Parathyroid adenoma (tissue), 2 donors: Measurements from ENCODE around the gene TRIM27.
"Not testable (repeated sequence)": the region's sequence is repeated elsewhere in the genome, so short reads cannot be mapped to it uniquely, and the experiment has no call there.

Source experiments
- H2AFZ ChIP-seq: fragments of 300-600 bp; sonication (generic); one replicate; pipeline ENCODE4 v1.7.0; 2017; ENCODE audit warnings: antibody characterized with exemption, mild to moderate bottlenecking
- H3K27ac ChIP-seq: fragments of 300-600 bp; sonication (generic); one replicate; pipeline ENCODE4 v1.7.0; 2017
- H3K27me3 ChIP-seq: fragments of 300-600 bp; sonication (generic); one replicate; pipeline ENCODE4 v1.7.0; 2017; ENCODE audit warnings: low read length; ENCODE audit not compliant: control insufficient read depth, insufficient read depth
- H3K36me3 ChIP-seq: fragments of 300-600 bp; sonication (generic); one replicate; pipeline ENCODE4 v1.7.0; 2017; ENCODE audit warnings: low read length; ENCODE audit not compliant: control insufficient read depth, insufficient read depth
- H3K4me1 ChIP-seq: fragments of 300-600 bp; sonication (generic); one replicate; pipeline ENCODE4 v1.7.0; 2017; ENCODE audit warnings: control low read depth
- H3K4me2 ChIP-seq: fragments of 300-600 bp; sonication (generic); one replicate; pipeline ENCODE4 v1.7.0; 2017; ENCODE audit warnings: low read length
- H3K4me3 ChIP-seq: fragments of 300-600 bp; sonication (generic); one replicate; pipeline ENCODE4 v1.7.0; 2017; ENCODE audit warnings: low read depth, low read length
- H3K79me2 ChIP-seq: fragments of 300-600 bp; sonication (generic); one replicate; pipeline ENCODE4 v1.7.0; 2017; ENCODE audit warnings: control low read depth
- H3K9ac ChIP-seq: fragments of 300-600 bp; sonication (generic); one replicate; pipeline ENCODE4 v1.7.0; 2017; ENCODE audit warnings: mild to moderate bottlenecking
- H3K9me3 ChIP-seq: fragments of 300-600 bp; sonication (generic); one replicate; pipeline ENCODE4 v1.7.0; 2017; ENCODE audit warnings: low read length; ENCODE audit not compliant: control insufficient read depth
- TF ChIP-seq, protein P1 (sequence below): fragments of 300-600 bp; sonication (generic); IDR thresholded peaks from one replicate; pipeline ENCODE4 v1.7.0; 2017; ENCODE audit warnings: antibody characterized with exemption, mild to moderate bottlenecking
- donor health status: primary hyperparathyroidism.

The TRIM27 gene

DNA sequence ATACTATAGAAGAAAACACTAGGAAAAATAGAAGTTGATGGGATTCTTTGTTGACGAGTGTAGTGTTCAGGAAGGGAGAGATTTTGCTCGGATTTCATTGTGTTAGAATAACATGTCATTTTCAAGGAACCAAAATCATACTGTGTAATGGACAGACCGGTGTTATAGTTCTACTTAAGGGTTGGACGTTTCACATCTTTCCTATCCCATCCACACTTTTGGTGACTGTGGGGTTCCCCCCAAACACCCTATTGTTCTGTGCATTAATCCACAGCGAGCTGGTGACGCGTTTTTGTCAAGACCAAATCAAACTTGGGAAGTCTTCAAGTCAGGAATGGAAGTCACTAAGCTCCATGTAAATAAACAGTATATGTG is 43.3 kb downstream of the TRIM27 start:
- TF ChIP-seq, protein P1, sequence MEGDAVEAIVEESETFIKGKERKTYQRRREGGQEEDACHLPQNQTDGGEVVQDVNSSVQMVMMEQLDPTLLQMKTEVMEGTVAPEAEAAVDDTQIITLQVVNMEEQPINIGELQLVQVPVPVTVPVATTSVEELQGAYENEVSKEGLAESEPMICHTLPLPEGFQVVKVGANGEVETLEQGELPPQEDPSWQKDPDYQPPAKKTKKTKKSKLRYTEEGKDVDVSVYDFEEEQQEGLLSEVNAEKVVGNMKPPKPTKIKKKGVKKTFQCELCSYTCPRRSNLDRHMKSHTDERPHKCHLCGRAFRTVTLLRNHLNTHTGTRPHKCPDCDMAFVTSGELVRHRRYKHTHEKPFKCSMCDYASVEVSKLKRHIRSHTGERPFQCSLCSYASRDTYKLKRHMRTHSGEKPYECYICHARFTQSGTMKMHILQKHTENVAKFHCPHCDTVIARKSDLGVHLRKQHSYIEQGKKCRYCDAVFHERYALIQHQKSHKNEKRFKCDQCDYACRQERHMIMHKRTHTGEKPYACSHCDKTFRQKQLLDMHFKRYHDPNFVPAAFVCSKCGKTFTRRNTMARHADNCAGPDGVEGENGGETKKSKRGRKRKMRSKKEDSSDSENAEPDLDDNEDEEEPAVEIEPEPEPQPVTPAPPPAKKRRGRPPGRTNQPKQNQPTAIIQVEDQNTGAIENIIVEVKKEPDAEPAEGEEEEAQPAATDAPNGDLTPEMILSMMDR, result no peak
- peak overlapping the region; percentile 87 for H3K4me2 ChIP-seq
- no peaks in the 10 kb centered on the region for H3K36me3 ChIP-seq
- H3K4me1 ChIP-seq, result no peaks in the 10 kb centered on the region
- no peaks in the 10 kb centered on the region for H3K9me3 ChIP-seq
- no peaks in the 10 kb centered on the region for H3K27me3 ChIP-seq
- peak overlapping the region; percentile 84 for H2AFZ ChIP-seq
- no peaks in the 10 kb centered on the region for H3K79me2 ChIP-seq
- H3K9ac ChIP-seq, result no peak overlapping the region
- H3K4me3 ChIP-seq, result peak overlapping the region; percentile 91
- H3K27ac ChIP-seq, result no peak overlapping the region

DNA sequence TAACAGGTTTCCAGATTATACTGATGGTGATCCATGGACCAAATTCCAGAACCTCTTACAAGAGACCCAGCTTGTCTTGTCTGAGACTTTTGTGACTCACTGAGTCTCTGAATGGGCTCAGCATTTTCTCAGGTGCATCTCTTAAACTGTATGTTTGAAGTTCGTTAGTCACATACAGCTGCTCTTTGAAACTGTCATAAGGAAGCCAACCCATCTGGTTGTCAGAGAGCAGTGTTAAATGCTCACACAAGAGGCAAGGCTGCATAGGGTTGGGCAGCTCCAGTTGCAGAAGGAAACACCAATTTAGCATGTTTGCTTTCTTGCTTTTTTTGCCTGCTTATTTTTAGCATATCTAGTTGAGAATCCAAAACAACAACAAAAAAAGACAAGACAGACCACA is 47.1 kb downstream of the TRIM27 start:
- Histone ChIP-seq H3K36me3 (no peaks in the 10 kb centered on the region), H3K4me2 (no peak overlapping the region), H3K4me1 (no peaks in the 10 kb centered on the region), H3K9me3 (no peaks in the 10 kb centered on the region), H3K79me2 (no peaks in the 10 kb centered on the region), H2AFZ (no peak overlapping the region), H3K4me3 (no peak overlapping the region), H3K9ac (no peak overlapping the region), H3K27ac (no peak overlapping the region), H3K27me3 (no peaks in the 10 kb centered on the region)
- TF ChIP-seq, protein P1, result no peak

DNA sequence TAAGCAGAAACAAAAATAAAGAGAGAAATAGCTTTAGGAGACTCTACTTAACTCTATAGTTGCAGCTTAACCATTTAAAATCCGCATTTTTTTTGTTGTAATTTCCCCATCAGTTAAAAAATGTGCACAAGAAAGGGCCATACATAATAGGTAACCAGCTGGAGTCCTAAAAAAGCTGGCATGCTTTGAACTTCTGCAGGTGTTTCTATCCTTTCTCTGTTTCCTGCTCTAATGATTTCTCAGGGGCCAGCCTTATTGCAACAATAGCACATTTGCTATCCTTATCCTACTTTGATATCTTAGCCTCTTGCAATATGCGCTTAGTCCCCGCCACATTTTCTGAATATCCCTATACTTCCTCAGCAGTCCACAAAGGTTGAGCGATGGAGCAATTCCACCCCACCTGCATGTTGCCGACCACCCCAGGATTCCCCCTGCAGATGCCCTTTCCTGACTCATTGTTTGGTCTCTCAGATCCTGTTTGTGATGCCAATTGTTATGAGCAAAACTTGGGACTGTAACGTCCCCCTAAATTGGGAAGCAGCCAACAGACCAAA is 48.5 kb downstream of the TRIM27 start:
- H3K9me3 ChIP-seq, result no peaks in the 10 kb centered on the region
- no peaks in the 10 kb centered on the region for H3K79me2 ChIP-seq
- H3K27me3 ChIP-seq, result no peaks in the 10 kb centered on the region
- no peaks in the 10 kb centered on the region for H3K4me1 ChIP-seq
- TF ChIP-seq, protein P1, result no peak
- no peak overlapping the region for H2AFZ ChIP-seq
- no peak overlapping the region for H3K27ac ChIP-seq
- H3K4me2 ChIP-seq, result no peak overlapping the region
- no peaks in the 10 kb centered on the region for H3K36me3 ChIP-seq
- H3K9ac ChIP-seq, result no peak overlapping the region
- no peak overlapping the region for H3K4me3 ChIP-seq

DNA sequence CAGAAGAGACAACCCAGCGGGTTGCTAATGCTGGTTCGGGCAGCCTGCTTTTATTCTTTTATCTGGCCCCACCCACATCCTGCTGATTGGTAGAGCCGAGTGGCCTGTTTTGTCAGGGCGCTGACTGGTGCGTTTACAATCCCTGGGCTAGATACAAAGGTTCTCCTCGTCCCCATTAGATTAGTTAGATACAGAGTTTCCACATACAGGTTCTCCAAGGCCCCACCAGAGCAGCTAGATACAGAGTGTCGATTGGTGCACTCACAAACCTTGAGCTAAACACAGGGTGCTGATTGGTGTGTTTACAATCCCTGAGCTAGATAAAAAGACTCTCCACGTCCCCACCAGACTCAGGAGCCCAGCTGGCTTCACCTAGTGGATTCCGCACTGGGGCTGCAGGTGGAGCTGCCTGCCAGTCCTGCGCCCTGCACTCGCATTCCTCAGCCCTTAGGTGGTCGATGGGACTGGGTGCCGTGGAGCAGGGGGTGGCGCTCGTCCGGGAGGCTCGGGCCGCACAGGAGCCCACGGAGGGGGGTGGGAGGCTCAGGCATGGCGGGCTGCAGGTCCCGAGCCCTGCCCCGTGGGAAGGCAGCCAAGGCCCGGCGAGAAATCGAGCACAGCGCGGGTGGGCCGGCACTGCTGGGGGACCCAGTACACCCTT is 51.5 kb downstream of the TRIM27 start:
- not testable (repeated sequence) for H3K9ac ChIP-seq, H3K27me3 ChIP-seq, H3K36me3 ChIP-seq, H3K27ac ChIP-seq, H3K4me2 ChIP-seq, H3K79me2 ChIP-seq, H2AFZ ChIP-seq, H3K4me3 ChIP-seq, H3K4me1 ChIP-seq, H3K9me3 ChIP-seq

DNA sequence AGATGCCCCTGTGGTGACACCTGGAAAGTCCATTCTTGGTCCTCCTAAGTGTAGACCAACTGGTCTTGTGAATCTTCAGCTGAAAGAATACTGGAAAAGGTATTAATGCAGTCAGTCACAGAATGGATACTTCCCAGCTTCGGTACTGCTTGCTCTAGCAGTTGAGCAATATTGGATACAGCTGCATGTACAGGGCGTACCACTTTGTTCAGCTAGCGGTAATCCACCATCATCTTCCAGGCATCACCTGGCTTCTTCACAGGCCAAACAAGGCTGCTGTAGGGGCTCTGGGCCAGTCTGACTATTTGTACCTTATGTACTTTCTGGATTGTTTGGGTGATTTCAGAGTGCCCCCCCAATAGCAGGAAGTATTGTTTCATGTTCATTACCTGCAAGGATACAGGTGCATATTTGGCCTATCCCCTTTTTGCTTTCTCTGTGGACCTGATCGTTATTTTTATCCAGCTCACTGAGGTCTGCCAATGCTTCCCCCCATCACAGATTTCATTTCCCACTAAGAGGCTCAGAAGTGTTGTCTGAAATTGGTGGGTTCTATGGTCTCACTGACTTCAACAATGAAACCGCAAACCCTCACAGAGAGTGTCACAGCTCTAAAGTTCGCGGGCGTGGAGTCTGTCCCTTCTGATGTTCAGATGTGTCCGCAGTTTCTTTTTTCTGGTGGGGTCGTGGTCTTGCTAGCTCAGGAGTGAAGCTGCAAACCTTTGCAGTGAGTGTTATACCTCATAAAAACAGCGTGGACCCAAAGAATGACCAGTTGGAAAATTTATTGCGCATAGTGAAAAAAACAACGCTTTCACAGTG is 52.2 kb downstream of the TRIM27 start:
- H3K4me3 ChIP-seq, result no peak overlapping the region
- no peaks in the 10 kb centered on the region for H3K4me1 ChIP-seq
- H3K27ac ChIP-seq, result no peak overlapping the region
- TF ChIP-seq, protein P1, result no peak
- no peak overlapping the region for H3K4me2 ChIP-seq
- no peak overlapping the region for H3K9ac ChIP-seq
- H3K27me3 ChIP-seq, result no peaks in the 10 kb centered on the region
- no peak overlapping the region for H2AFZ ChIP-seq
- H3K36me3 ChIP-seq, result no peaks in the 10 kb centered on the region
- no peaks in the 10 kb centered on the region for H3K9me3 ChIP-seq
- no peaks in the 10 kb centered on the region for H3K79me2 ChIP-seq
